ENCODE data around the gene SCN4A.

DNA sequence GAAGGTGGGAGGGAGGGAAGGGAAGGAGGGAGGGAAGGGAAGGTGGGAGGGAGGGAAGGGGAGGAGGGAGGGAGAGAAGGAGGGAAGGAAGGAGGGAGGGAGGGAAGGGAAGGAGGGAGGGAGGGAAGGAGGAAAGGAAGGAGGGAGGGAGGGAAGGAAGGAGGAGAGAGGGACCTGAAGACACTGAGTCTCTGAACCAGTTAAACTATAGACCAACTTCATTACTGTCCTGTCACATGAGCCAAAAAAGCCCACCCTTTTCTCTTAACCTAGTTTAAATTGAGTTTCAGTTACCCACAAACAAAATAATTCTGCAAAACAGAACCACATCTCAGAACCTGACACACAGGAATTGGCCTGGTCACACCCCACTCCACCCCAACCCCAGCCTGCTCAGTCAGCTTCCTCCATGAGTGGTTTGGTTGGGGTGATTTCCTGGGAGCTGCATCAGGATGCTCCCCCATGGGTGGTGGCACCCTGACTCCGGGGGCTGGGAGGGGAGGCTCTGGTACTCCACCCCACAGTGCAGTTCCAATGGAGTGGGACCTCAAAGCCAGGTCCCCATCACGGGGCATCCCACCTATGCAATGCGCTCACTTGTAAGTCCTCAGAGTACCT lies 20.8 kb upstream of the SCN4A start:
- no peak for TF ChIP-seq SIN3A (IDR thresholded peaks at IDR 0.05; ENCODE audit: borderline replicate concordance, insufficient read depth, low read depth, low read length)
- TF ChIP-seq POLR2AphosphoS5 (IDR thresholded peaks at IDR 0.05; ENCODE audit: low read depth, low read length): no peak
